Measurements from ENCODE around the gene KRT72.

The KRT72 gene

GRCh38 chr12:52600941-52601481, at the start of gene KRT72:
TSS of gene KRT72 (minus strand) at chr12:52601463. CDS start at chr12:52601452, 11 bp downstream.
- no peak for DNase-seq

- DNase-seq: no peak
Measured at GRCh38 chr12:52650520-52651081, 49.3 kb upstream of the KRT72 start.

DNA sequence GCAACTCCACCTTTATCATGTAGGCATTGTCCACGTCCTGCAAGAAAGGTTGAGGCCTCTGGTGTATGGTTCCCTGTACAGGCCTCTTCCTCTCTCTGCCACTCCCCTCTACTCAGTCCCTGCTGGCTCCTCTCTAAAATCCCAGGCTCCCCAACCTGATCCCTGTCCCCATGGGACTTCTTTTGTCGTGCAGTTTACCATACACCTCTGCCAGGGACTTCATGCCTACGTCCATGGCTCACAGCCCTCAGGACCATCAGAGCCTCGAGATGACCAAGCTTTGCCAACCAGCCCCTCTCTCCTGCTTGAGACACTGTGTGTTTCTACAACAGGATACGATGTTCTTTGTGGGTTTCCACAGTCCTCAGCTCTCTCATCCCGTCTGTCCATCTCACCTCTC, 47.8 kb upstream of the KRT72 start:
- DNase-seq: no peak

DNA sequence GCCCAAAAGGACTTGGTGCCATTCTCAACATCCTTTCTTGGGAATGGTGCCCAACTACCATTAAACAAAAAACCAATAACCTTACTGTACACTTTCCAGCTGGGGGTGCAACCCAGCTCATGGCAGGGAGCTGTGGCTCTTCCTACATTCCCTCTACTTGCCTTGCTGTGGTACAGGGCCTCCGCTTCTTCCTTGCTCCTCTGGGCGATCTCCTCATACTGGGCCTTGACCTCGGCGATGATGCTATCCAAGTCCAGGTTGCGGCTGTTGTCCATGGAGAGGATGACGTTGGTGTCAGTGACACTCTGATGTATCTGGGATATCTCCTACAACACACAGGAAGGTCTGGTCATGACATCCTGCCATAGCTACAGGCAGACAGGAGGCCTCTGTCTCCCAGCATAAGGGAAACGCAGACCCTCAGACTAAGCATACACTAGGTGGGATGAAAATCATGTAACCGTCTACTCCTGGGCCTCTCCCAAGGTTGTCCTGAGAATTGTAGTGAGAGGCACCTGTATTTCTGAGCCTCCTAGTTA, 46.8 kb upstream of the KRT72 start:
- DNase-seq: no peak

DNA sequence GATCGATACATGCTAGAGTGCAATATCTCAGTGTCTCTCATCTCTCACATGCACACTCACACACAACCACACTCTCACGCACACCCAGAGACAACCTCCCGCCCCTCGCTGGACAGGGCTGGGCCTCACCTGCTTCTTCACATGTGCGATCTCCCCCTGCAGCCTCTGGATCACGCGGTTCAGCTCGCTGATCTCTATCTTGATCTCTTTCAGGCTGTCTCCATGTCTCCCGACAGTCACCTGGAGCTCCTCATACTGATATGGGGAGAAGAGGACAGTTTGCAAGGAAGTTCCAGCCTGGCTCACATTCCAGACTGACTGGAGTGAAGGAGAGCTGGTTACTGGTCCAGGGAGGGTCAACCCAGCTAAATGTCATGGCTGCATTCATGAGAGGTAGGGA, 46.3 kb upstream of the KRT72 start:
- no peak for DNase-seq

- DNase-seq: no peak
Measured at GRCh38 chr12:52646613-52647012, 45.4 kb upstream of the KRT72 start.

DNA sequence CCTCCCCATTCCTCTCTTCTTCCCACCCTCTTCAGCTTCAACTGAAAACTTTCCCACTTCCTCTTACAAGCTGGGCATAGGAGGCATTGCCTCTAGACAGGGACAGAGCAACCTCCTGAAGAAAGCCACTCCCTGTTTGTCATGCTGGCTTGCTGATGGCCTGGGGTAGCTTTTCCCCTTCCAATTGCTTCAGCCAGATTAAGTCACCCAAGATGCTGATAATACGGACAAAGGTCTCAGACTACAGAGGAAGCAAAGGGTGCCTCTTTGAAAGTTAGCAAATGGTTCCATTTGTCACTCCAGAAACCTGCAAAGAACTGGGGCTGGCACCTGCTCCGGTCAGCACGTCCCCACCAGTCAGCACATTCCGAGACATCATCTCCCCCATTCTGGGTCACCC, 44.7 kb upstream of the KRT72 start:
- DNase-seq: no peak

GRCh38 chr12:52645120-52645761, 44.0 kb upstream of the KRT72 start:
- peak; percentile 19 for DNase-seq

GRCh38 chr12:52644078-52644415, 42.8 kb upstream of the KRT72 start:
- no peak for DNase-seq

DNA sequence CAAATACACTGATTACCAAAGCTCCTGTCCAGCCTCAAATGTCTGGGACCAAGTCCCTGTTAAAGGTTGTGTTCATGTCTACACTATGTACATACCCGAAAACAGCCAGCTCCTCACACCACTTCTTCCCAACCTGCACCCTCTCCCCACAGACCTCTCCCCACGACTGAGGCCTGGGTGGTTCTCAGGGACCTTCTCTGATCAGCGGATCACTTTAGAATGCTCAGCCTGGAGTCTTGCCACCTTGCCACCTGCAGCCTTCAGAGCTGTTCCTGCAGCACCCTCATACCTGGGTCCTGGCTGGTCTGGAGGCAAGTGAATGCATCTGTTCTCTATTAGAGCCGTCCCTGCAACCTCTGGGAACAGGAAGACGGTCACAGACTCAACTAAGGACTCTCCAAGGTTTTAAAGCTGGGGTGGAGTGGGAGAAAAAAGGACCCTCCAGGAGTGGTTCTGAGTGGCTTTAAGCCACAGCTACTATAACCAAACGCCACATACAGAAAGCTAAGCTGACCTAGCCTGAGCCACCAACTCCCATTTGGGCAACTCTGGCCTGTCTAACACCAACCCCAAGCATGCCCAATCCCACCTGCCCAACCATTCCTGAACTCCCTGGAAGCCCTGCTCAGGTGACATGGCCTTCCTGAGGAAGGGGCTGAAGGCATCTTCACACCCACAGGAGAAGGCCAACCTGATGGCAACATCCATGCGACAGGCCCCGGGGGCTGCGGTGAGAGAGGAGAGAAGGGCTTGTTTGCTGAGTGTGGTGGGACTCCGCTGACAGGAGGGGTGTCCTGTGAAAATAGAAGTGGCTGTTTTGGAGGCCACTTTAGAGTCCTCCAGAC, 42.2 kb upstream of the KRT72 start:
- DNase-seq: no peak

DNA sequence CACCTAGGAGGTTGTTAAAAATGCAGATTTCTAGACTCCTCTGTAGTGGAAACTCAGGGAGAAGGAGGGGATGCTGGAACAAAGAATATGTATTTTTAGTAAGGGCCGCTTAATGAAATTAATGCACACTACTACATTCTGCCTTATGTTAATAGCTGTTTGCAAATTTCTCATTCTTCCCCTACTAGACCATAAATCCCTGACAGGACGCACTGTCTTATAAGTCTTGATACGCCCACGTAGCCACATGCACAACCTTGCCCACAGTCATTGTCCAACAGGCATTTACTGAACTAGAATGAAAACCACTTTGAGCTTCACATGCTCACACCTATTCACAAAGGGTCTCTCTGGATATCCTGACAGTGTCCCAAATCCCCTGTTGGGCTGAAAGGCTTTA, 40.2 kb upstream of the KRT72 start:
- DNase-seq: no peak

GRCh38 chr12:52637299-52637698, 36.0 kb upstream of the KRT72 start:
- DNase-seq: no peak

DNA sequence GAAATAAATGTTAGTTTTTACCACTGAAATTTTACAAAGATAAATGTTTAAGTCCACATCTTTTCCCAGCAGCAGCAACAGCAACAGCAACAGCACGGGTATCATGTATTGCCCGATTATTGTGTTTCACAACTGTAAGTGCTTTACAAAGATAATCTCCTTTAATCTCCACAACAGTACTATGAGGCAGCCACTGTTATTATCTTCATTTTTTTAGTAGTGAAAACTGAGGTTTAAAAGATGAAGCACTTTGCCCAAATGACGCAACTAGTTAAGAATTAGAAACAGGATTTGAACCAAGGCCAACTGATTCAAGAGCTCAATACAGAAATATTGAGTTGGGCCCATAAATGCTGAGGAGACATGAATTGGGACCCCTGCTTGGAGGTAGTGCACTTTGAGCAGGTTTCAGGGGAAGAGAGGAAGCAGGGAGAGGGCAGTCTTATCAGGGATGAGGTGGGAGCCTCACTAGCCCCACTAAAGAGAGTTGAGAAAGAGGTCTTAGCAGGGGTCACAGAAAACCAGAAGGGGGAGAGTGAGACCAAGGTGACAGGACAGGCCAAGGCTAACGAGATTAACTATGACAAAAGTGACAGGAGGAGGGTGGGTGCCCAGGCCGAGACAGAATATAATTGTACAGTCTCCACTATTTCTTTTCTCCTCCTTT, 35.5 kb upstream of the KRT72 start:
- DNase-seq: no peak

DNA sequence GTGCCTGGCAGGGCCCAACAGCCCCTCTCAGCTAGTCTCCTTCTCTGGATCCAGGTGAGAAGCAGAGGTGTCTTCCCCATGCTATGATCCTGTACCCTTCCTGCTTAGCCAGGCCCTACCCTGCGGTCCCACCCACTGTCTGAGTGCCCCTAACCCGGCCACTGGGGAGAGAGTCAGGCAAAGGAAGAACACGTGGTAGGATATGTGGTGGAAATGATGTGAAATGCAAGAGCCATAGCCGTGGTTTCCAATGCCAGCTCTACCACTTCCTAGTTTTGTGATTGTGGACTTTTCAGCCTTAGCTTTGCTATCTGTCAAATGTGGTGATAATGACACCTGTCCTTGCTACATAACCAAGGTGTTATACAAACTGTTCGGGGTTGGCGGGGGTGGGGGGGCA, 34.9 kb upstream of the KRT72 start:
- DNase-seq: no peak

GRCh38 chr12:52634266-52635056, 33.2 kb upstream of the KRT72 start:
- DNase-seq: no peak

DNA sequence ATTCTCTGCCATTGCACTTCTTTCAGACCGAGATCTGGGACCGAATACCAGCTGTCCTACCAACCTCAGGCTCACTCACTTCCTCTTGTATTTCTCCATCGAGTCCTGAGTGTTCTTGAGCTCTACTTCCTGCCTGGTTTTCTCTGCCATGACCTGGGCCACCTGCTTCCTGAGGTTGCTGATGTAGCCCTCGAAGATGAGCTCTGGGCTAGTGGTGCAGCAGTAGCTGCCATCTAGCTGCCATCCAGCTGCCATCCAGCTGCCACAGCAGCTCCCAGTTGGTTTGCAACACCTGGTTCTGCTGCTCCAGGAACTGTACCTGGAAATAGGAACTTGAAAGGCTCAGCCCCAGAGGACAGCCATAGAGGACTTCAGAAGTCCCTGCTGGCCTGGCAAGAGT, 32.1 kb upstream of the KRT72 start:
- no peak for DNase-seq

GRCh38 chr12:52632656-52633055, 31.4 kb upstream of the KRT72 start:
- DNase-seq: no peak

GRCh38 chr12:52631676-52632459, 30.6 kb upstream of the KRT72 start:
- no peak for DNase-seq

DNA sequence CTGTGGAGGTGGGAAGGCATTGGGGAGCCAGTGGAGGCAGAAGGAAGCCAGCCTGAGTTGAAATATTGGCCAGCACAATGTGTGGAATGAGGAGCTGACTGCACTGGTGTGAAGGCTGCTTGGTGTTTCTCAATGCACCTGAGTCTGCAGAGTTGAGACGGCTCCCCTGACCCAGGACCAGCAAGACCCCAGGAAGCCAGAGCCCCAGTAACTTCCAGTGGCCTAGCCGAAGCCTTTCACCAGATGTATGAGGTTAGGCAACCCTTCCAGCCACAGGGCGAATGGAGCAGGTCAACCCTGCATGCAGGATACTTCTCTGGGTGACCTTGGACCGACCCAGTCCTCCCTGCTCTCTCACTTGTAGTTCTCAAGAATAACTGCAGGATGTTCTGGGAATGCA, 30.0 kb upstream of the KRT72 start:
- no peak for DNase-seq

DNA sequence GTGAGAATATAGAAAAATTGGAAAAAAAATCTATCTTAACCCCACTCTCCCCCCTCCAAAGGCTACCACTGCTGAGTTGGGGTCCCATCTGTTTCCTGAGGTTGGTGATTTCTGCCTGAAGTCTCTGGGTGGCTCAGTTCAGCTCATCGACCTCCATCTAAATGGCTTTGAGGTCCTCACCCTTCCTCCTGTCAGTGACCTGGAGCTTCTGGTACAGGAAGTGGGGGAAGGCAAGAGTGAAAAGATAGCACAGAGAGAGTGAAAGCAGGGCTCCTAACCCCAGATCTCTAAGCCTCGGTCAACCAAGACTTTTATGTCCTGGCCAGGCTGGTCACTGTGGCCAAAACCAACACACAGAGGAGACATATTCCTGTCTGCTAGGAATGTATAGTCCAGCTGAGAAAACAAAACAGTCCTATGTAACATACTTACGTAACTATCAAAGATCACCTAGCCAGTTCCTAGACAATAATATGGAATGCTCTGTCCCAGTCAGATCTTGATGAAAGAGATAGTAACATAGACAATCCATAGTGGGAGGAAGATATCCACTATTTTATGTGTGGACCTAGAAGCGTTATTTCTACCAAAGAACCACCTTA, 29.4 kb upstream of the KRT72 start:
- no peak for DNase-seq

DNA sequence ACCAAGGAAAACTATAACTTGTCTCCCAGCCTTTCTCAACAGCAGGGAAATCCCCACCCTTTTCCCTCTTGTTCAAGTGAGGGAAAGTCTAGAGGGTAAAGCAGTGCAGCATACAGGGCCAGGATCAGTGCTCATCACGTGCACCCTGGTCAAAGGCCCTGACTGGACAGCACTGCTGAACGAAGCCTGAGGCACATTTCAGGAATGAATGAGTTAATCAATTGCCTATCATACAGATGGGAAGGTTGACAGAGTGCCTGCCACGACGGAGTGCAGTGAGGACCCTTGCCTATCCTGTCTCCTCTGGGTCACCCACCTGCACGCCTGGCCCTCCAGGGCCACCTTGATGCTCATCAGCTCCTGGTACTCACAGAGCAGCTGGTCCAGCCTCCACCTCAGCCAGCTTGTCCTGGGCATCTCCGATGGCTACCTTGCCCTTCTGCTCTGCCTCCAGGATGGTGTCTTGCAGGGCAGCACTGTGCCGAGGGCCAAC, 28.8 kb upstream of the KRT72 start:
- DNase-seq: no peak
